Panc1 (cell line): ENCODE measurements around the gene RPRD1B. TPM values are rescaled to one million over a fixed set of nuclear protein-coding genes. Genes with fewer than 3 reads are reported as not detected.

Experiments
- ATAC-seq: fragments of 200-7000 bp; cut with Tn5 transposase; 2 replicates; pipeline ENCODE4 v1.9.1; 2020; ENCODE audit warnings: mild to moderate bottlenecking, moderate library complexity
- BruUV-seq: library from RNA; stranded (reverse); fragments of 400-500 nt; replicated peaks from 2 replicates; lab custom pipeline; 2021; lab: Mats Ljungman, UMichigan
- CTCF ChIA-PET: fragments of 300-600 bp; sonication (Branson Sonifier 250); formaldehyde crosslinking; loops from one replicate; lab custom pipeline; 2022; ENCODE audit warnings: antibody characterized with exemption; lab: Charles Lee
- POLR2A ChIA-PET: fragments of 300-600 bp; sonication (Branson Sonifier 250); formaldehyde crosslinking; loops from one replicate; lab custom pipeline; 2022; ENCODE audit warnings: antibody characterized with exemption; lab: Charles Lee
- DNase-seq: peaks from one replicate; pipeline ENCODE4 v3.0.0-alpha.2; 2010; ENCODE audit warnings: low read depth, low spot score
- H3K27ac ChIP-seq: 2 replicates; pipeline ENCODE4 v1.5.1; 2011; ENCODE audit warnings: mild to moderate bottlenecking, low read length, inconsistent platforms
- H3K27me3 ChIP-seq: fragments of 200-500 bp; sonication (Bioruptor generic); 2 replicates; pipeline ENCODE4 v1.6.0; 2014; ENCODE audit warnings: low read length, inconsistent platforms; ENCODE audit not compliant: control insufficient read depth, insufficient read depth
- H3K36me3 ChIP-seq: fragments of 200-500 bp; sonication (Bioruptor generic); 2 replicates; pipeline ENCODE4 v1.5.1; 2014; ENCODE audit warnings: inconsistent platforms, mild to moderate bottlenecking, low read length, moderate library complexity; ENCODE audit not compliant: control insufficient read depth, insufficient read depth
- H3K4me1 ChIP-seq: 2 replicates; pipeline ENCODE4 v1.5.1; 2011; ENCODE audit warnings: inconsistent platforms, mild to moderate bottlenecking, low read length, moderate library complexity; ENCODE audit not compliant: control insufficient read depth, insufficient read depth
- H3K4me3 ChIP-seq, 2 experiments: 2 replicates each; pipeline ENCODE4 v1.5.1; 2011 to 2012; ENCODE audit warnings: low read depth in 2 of 2, low read length in 2 of 2, mild to moderate bottlenecking in 2 of 2, inconsistent platforms in 1 of 2, moderate library complexity in 1 of 2
- H3K9me3 ChIP-seq: fragments of 200-500 bp; sonication (Bioruptor generic); 2 replicates; pipeline ENCODE4 v1.5.1; 2014; ENCODE audit warnings: low read depth, mild to moderate bottlenecking, inconsistent platforms, low read length, moderate library complexity; ENCODE audit not compliant: control insufficient read depth, insufficient read depth
- CTCF ChIP-seq: fragments of 450-650 bp; IDR thresholded peaks from 2 replicates; pipeline ENCODE4 v1.5.1; 2017; ENCODE audit warnings: mild to moderate bottlenecking
- POLR2AphosphoS5 ChIP-seq: IDR thresholded peaks from 2 replicates; pipeline ENCODE4 v1.6.1; 2012; ENCODE audit warnings: mild to moderate bottlenecking, low read depth, low read length, moderate library complexity
- REST ChIP-seq, 2 experiments: IDR thresholded peaks; 2 replicates each; pipeline ENCODE4 v1.6.1; 2011 to 2012; ENCODE audit warnings: low read depth in 2 of 2, control low read depth in 1 of 2, low read length in 1 of 2, mild to moderate bottlenecking in 1 of 2, moderate library complexity in 1 of 2; ENCODE audit not compliant: insufficient read depth in 1 of 2
- SIN3A ChIP-seq: IDR thresholded peaks from 2 replicates; pipeline ENCODE4 v1.6.1; 2012; ENCODE audit warnings: low read depth, mild to moderate bottlenecking, low read length, moderate library complexity, borderline replicate concordance; ENCODE audit not compliant: insufficient read depth
- TCF7L2 ChIP-seq: IDR thresholded peaks from 2 replicates; pipeline ENCODE4 v1.6.1; 2011; ENCODE audit warnings: mild to moderate bottlenecking, low read depth, low read length, inconsistent platforms
- in situ Hi-C: cut with HindIII; loops from 2 replicates; pipeline ENCODE4 v1.10.0; 2016; ENCODE audit warnings: low sequenced_read_pairs, low pct_unique_long_range_greater_than_20kb
- intact Hi-C: fragments of 100-400 bp; cut with micrococcal nuclease; formaldehyde crosslinking; loops from one replicate; pipeline ENCODE4 v1.10.0; 2022; ENCODE audit not compliant: unreplicated experiment
- total RNA-seq: library from RNA; stranded (reverse); gene quantifications from one replicate; pipeline ENCODE4 v1.2.1, GENCODE V29; 2021; ENCODE audit not compliant: unreplicated experiment

The RPRD1B gene
- total RNA-seq, 1 experiment from 2014 or later, result 33.6 TPM

- ATAC-seq, result no peak
- in situ Hi-C loops, result no loop called here
- peaks cover 30% of the 10 kb centered on the region for H3K4me1 ChIP-seq
- DNase-seq, result no peak
- ChIA-PET POLR2A (no interaction called here), CTCF (interaction anchor here (0.7 kb wide), 1 partner anchor 74 kb away, joined by 3 read pairs; no protein-coding TSS in a partner anchor)
- intact Hi-C loops, result no loop called here
- TF ChIP-seq CTCF (no peak), REST (IDR thresholded peaks at IDR 0.05; ENCODE audit: insufficient read depth in 1 of 2, low read depth in 2 of 2, low read length in 1 of 2) (no peak), TCF7L2 (no peak), SIN3A (no peak), POLR2AphosphoS5 (no peak)
- no peak overlapping the region for H3K4me3 ChIP-seq
- H3K9me3 ChIP-seq, result no peaks in the 10 kb centered on the region
- no peaks in the 10 kb centered on the region for H3K27me3 ChIP-seq
- BruUV-seq, result no TSS peak
- H3K36me3 ChIP-seq, result peaks cover 3% of the 10 kb centered on the region; the same call in 1 of the 2 replicates
- no peak overlapping the region; the same call in 1 of the 2 replicates for H3K27ac ChIP-seq
Measured at GRCh38 chr20:38139156-38139912, 105.8 kb downstream of the RPRD1B start.

GRCh38 chr20:38139977-38140753, 106.6 kb downstream of the RPRD1B start:
- peaks cover 30% of the 10 kb centered on the region for H3K4me1 ChIP-seq
- CTCF ChIA-PET, result interaction anchor here (0.5 kb wide), 1 partner anchor 190 kb away, joined by 5 read pairs; no protein-coding TSS in a partner anchor
- H3K27ac ChIP-seq, result no peak overlapping the region; the same call in none of the 2 replicates
- peaks cover 3% of the 10 kb centered on the region; the same call in 1 of the 2 replicates for H3K36me3 ChIP-seq
- no peaks in the 10 kb centered on the region for H3K9me3 ChIP-seq
- intact Hi-C loops (no loop called here), in situ Hi-C loops (no loop called here)
- POLR2A ChIA-PET, result no interaction called here
- no peak for TF ChIP-seq REST (IDR thresholded peaks at IDR 0.05; ENCODE audit: insufficient read depth in 1 of 2, low read depth in 2 of 2, low read length in 1 of 2)
- no peak for TF ChIP-seq CTCF
- no peak for TF ChIP-seq SIN3A
- no peak for TF ChIP-seq POLR2AphosphoS5
- TF ChIP-seq TCF7L2, result no peak
- no TSS peak for BruUV-seq
- DNase-seq (no peak), ATAC-seq (no peak)
- no peaks in the 10 kb centered on the region for H3K27me3 ChIP-seq
- no peak overlapping the region for H3K4me3 ChIP-seq
